Choroid plexus epithelial cell (primary cell): Measurements from ENCODE around the gene ADNP.
A peak's percentile ranks its signal among the peaks of the same experiment; 100 is the strongest.

ENCODE experiments used
- DNase-seq: peaks from one replicate; pipeline ENCODE4 v3.0.0-alpha.2; 2010; ENCODE audit warnings: low read depth
- H3K4me3 ChIP-seq: 2 replicates; pipeline ENCODE4 v1.5.1; 2011; ENCODE audit warnings: low read depth, mild to moderate bottlenecking, control low read depth, low read length, moderate library complexity
- TF ChIP-seq, protein P1 (sequence below): conservative IDR thresholded peaks from 2 replicates; pipeline ENCODE4 v1.5.1; 2011; ENCODE audit warnings: low read depth, mild to moderate bottlenecking, control low read depth, inconsistent platforms, low read length, moderate library complexity

Gene ADNP

DNA sequence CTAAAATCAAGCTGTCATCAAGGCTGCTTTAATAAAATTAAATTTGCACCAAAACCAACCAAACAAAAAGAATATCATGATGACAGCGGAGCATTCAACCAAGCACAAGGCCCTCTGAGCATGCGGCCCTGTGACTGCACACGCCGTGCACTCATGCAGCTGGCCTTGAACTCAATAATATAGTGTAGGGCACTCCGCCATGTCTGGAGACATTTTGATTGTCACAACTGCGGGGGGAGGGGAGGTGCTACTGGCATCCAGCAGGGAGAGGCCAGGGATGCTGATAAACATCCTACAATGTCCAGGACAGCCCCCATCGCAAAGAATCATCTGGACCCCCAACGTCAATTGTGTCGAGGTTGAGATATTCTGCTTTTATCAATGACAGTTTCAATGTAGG lies 37.1 kb upstream of the ADNP start:
- no peak for DNase-seq
- TF ChIP-seq, protein P1, sequence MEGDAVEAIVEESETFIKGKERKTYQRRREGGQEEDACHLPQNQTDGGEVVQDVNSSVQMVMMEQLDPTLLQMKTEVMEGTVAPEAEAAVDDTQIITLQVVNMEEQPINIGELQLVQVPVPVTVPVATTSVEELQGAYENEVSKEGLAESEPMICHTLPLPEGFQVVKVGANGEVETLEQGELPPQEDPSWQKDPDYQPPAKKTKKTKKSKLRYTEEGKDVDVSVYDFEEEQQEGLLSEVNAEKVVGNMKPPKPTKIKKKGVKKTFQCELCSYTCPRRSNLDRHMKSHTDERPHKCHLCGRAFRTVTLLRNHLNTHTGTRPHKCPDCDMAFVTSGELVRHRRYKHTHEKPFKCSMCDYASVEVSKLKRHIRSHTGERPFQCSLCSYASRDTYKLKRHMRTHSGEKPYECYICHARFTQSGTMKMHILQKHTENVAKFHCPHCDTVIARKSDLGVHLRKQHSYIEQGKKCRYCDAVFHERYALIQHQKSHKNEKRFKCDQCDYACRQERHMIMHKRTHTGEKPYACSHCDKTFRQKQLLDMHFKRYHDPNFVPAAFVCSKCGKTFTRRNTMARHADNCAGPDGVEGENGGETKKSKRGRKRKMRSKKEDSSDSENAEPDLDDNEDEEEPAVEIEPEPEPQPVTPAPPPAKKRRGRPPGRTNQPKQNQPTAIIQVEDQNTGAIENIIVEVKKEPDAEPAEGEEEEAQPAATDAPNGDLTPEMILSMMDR, result no peak
- no peak overlapping the region for H3K4me3 ChIP-seq

DNA sequence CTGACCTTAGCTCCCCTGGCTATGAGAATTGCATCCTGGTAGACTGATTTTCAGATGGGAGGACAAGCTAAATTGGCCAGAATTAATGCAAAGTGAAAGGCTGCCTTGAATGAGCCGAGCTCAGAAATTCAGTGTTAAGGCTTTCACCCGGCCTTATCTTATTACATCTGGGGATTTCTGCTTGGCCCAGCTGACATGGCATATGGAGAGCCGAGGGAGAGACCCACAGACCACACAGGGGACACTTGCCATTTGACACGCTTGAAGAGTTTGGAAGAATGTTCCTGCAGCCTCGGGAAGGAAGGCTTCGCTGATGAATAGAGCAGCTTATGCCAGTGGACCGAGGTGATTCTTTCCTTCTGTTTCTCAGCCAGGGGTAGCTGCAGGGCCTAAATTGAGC lies 36.3 kb upstream of the ADNP start:
- TF ChIP-seq, protein P1, result no peak
- H3K4me3 ChIP-seq, result no peak overlapping the region
- no peak for DNase-seq

DNA sequence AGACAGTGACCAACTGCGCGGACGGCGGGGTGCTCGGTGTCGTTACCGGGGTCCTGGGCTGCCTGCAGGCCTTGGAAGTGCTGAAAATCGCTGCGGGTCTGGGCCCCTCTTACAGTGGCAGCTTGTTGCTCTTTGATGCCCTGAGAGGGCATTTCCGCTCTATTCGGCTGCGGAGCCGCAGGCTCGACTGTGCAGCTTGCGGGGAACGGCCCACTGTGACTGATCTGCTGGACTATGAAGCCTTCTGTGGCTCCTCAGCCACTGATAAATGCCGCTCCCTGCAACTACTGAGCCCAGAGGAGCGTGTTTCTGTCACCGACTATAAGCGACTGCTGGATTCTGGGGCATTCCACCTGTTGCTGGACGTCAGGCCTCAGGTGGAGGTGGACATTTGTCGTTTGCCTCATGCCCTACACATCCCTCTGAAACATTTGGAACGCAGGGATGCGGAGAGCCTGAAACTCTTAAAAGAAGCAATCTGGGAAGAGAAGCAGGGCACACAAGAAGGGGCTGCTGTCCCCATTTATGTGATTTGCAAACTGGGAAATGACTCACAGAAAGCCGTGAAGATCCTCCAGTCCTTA lies 28.4 kb upstream of the ADNP start:
- TF ChIP-seq, protein P1, result no peak
- DNase-seq, result no peak
- H3K4me3 ChIP-seq, result peak overlapping the region; percentile 78

DNA sequence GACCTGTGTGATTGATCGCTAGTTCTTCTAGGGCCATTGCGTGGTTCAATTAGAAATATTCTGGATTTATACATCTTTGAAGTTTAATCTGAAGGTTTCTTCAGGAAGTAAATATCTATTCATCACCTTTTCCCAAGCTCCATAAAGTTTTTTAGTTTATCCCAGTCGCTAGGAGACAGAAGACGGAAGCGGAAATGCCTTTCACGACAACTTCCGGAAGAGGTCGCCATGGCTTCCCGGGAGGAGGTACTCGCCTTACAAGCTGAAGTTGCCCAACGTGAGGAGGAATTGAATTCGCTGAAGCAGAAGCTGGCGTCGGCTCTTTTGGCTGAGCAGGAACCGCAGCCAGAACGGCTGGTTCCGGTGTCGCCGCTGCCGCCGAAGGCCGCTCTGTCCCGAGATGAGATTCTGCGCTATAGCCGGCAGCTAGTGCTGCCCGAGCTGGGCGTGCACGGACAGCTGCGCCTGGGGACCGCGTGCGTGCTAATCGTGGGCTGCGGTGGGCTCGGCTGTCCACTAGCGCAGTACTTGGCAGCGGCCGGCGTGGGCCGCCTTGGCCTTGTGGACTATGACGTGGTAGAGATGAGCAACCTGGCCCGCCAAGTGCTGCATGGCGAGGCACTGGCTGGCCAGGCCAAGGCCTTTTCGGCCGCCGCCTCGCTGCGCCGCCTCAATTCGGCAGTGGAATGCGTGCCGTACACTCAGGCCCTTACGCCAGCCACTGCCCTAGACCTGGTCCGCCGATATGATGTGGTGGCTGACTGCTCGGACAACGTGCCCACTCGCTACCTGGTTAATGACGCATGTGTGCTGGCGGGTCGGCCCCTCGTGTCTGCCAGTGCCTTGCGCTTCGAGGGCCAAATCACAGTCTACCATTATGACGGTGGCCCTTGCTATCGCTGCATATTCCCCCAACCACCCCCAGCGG lies 27.6 kb upstream of the ADNP start, which contains the start of gene MOCS3:
Gene MOCS3, plus strand, starts transcription at position 204 of the 928 bp plus-strand sequence. Its CDS starts 25 bp downstream, at position 229.
- DNase-seq, result peak; percentile 95
- TF ChIP-seq, protein P1, result no peak
- H3K4me3 ChIP-seq, result peak within 1 kb of the TSS; percentile 78

DNA sequence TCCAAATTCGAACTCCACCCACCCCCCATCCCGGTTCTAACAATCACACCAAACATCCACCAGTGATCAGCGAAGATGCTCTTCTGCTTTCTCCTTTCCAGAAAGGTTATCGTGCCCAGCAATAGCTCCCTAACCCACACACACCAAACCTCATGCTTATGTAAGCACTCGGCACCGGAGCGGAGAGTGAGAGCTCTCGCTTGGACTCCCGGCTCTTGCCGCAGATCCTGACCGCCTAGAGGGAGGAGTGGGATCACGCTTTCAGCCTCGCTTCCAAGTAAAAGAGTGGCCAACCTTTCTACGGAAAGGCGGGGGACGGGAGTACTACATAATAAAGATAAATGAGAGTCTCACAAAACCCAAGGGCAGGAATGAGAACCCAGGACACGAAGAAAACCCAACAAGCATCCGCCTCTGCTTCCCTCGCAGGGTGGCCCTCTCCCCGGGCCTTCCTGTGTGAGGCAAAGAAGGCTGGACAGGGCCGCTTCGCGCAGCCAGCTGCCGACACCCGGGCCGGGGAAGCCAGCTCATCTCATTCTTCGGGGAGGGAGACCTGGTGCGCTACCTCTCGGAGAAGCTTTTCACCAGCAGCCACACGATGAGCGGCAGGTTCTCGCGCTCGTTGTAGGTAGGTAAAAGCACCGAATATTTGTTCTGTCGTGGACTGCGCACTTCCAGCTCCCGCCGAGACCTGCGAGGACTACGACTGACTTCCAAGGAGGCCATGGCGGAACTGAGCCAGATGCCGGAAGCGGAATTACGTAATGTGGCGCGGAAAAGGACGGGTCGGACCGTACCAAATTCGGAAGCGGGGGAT lies 26.8 kb upstream of the ADNP start, which contains the start of gene DPM1:
Gene DPM1, minus strand, starts transcription at position 735 of the 817 bp plus-strand sequence. Its CDS starts 9 bp downstream, at position 726.
- H3K4me3 ChIP-seq, result peak within 1 kb of the TSS; percentile 78
- TF ChIP-seq, protein P1, result peak; percentile 2
- DNase-seq, result peak; percentile 92

DNA sequence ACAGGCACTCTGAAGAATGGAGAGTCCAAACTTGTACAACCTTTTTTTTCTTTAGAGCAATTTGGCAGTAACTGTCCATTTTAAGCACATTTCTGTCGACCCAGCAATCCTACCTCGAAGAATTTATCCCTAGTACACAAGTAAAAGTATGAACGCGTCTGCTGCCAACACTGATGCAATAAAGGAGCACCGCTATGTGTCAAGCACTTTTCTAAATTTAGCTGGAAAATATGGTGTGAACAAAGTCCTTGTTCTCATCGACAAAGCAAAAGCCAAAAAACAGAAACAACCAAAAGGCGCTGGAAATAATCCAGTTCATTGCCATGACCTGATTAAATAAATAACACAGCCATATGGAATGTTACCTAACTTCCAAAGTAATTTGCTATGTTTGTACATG lies 26.0 kb upstream of the ADNP start:
- TF ChIP-seq, protein P1, result no peak
- peak; percentile 64 for DNase-seq
- H3K4me3 ChIP-seq, result peak overlapping the region; percentile 78
